ENCODE data around the gene RGL1. TPM values are rescaled to one million over a fixed set of nuclear protein-coding genes. Genes with fewer than 3 reads are reported as not detected.
A peak's percentile ranks its signal among the peaks of the same experiment; 100 is the strongest.

Gene RGL1
- total RNA-seq, 1 experiment from 2014 or later = 0.03 TPM

- DNase-seq (ENCODE audit: low spot score) = no peak
Measured at GRCh38 chr1:183954496-183954895, 149.6 kb downstream of the RGL1 start.

- peak; percentile 15 for DNase-seq (ENCODE audit: low spot score)
Measured at GRCh38 chr1:183956559-183957188, 151.8 kb downstream of the RGL1 start.

DNA sequence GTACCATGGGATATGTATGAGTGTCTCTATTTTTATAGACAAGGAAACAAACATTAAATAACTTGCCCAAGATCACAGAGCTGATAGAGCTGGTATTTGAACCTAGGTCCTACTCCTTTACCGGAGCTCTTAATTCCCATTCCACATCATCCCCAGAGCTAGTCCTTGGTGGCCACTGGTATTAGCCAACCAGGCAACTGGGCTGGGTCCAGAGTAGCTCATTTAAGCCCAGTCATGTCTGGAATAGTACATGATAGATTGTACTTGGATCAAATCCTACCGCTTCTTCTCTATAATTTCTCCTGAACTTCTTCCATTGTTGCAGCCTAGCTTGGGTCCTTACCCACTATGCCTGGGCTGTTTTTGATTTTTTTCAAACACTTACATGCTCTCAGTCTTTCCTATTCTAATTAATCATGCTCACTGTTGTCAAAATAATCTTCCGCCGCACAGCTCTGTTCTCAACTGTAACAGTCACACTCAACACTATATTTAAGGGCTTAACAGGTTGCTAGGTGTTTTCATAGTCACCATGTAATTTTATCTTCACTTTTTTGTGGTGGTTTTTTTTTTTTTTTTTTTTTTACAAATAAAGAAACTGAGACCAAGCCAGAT is 152.4 kb downstream of the RGL1 start:
- DNase-seq (ENCODE audit: low spot score) = no peak

- no peak for DNase-seq (ENCODE audit: low spot score)
Measured at GRCh38 chr1:183958958-183959357, 154.0 kb downstream of the RGL1 start.

DNA sequence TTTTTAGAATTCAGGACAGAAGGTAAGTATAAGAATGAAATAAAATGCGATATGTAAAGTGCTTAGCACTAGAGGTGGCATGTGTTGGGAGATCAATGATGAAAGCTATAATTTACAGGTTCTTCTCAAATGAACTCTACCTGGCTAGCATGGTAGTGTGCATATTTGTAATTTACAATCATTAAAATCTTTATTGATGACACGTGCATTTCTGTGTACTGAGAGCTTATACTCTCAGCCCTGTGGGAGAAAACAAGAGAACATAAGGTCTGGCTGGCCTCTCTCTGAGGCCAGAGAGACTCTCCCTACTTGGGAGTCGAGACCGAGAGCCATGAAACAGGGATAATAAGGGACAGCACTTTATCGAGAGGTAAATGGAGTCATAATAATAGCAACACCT is 156.2 kb downstream of the RGL1 start:
- DNase-seq (ENCODE audit: low spot score) = no peak

GRCh38 chr1:183962903-183963302 is 158.0 kb downstream of the RGL1 start:
- DNase-seq (ENCODE audit: low spot score) = no peak

DNA sequence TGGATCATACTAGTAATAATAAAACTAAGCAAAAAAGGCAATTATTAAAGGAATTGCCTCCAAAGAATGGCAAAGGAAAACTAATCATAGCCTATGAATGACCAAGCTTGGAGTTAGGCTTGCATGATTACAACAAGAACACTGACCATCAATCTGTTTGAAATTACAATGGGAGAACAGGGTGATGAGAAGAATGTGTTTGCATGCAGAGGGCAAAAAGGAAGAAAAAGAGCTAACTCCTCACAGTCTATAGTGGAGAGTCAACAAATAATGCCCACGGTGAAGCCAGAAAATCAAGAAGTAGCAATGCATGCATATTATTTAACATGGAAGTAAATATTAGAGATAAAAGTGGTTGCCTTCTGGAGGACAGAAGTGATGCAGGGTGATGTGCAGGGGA is 160.8 kb downstream of the RGL1 start:
- no peak for DNase-seq (ENCODE audit: low spot score)

- no peak for DNase-seq (ENCODE audit: low spot score)
Measured at GRCh38 chr1:183966487-183966886, 161.6 kb downstream of the RGL1 start.

- no peak for DNase-seq (ENCODE audit: low spot score)
Measured at GRCh38 chr1:183967914-183968313, 163.0 kb downstream of the RGL1 start.

- no peak for DNase-seq (ENCODE audit: low spot score)
Measured at GRCh38 chr1:183968386-183968785, 163.5 kb downstream of the RGL1 start.

DNA sequence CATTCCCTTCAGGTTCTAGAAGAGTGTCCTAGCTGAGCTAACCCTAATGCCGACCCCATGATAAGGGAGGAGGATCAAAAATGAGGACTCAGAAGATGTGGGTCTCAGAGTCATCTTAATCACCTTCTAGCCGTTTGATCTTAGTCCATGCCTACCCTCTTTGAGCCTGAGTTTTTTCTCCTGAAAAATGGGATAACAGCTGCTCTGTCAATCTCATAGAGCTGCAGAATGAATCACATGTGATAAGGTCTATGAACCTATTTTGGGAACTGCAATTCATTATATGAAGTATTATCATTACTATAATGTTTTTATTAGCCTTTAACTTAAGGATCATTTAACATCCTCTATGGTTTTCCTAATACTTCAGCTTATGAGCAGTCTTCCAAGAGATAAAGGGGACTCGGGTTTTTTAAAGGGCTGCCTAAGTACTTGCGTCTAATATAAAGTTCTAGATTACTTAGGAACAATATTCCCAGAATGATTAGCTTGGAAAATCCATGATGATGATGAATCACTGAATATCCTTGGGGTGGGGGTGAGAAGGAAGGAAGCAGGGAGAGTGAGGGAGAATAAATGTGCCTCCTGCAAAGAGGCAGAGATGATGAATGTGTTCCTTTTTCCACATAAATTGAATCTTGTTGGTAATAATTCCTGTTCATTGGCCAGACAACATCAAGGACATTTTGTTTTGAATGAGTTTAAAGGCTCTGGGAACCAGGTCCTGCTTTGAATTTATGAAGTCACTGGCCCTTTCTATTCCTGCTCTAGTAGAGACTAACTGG is 165.8 kb downstream of the RGL1 start:
- no peak for DNase-seq (ENCODE audit: low spot score)

DNA sequence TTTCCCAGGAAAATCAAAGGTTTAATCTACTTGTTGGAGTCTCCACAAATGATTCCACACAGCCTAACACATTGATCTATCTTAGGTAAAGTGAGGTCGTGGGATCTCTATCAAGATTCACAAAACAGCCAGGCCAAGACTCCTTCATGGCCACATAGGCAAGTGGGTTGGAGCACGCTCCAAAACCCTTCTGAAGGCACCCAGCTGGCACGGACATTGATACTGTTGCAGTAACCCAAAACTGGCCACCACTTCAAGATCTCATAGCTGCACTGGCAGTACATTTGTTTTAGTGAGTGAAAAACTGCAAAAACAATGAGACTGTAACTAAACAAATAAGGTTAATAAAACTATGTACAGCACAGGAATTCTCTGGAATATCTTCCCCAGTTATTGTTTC is 170.7 kb downstream of the RGL1 start:
- no peak for DNase-seq (ENCODE audit: low spot score)

DNA sequence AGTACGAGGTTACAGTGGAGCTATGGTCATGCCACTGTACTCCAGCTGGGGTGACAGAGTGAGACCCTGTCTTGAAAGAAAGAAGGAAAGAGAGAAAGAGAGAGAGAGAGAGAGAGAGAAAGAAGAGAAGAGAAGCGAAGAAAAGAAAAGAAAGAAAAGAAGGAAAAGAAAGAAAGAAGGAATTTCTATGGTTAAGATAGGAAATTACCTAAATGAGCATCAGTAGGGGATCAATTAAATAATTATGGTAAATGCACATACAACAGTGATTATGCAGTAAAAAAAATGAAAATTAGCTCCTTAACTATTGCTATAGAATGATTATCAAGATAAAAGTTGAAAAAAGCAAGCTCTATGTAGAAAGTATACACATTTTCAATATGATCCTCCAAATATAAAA is 172.8 kb downstream of the RGL1 start:
- DNase-seq (ENCODE audit: low spot score) = no peak

Other genes with a start within 250 kb of the RGL1 start
- 0.34 and 1.6 TPM in 2 replicates for gene NCF2, start 214.7 kb upstream of the RGL1 start, total RNA-seq (2014; rRNA removed; shearing (Covaris generic))
- gene ARPC5, start 169.3 kb upstream of the RGL1 start, total RNA-seq (2014; rRNA removed; shearing (Covaris generic)) = 110 and 113 TPM in 2 replicates
- not detected in 2 replicates for gene APOBEC4, start 151.8 kb upstream of the RGL1 start, total RNA-seq (2014; rRNA removed; shearing (Covaris generic))
- not detected in 2 replicates for gene COLGALT2, start 232.6 kb downstream of the RGL1 start, total RNA-seq (2014; rRNA removed; shearing (Covaris generic))
- 32.3 and 33.4 TPM in 2 replicates for gene TSEN15, start 246.6 kb downstream of the RGL1 start, total RNA-seq (2014; rRNA removed; shearing (Covaris generic))

Measured in HT-29 (cell line).